GM10248 (cell line): Measurements from ENCODE around the gene LRRC51.

Experiments used
- CTCF ChIA-PET: fragments of 300-600 bp; sonication (Branson Sonifier 250); formaldehyde crosslinking; extraction: SDS; loops from one replicate; lab custom pipeline; 2021; ENCODE audit warnings: antibody characterized with exemption; lab: Yijun Ruan, JAX
- POLR2A ChIA-PET: fragments of 350-650 bp; sonication (Branson Sonifier 250); formaldehyde crosslinking; extraction: SDS; loops from one replicate; lab custom pipeline; 2020; ENCODE audit warnings: antibody characterized with exemption; lab: Yijun Ruan, JAX
- DNase-seq: peaks from one replicate; pipeline ENCODE4 v3.0.0; 2012; ENCODE audit errors: extremely low spot score
- CTCF ChIP-seq: IDR thresholded peaks from 2 replicates; pipeline ENCODE4 v1.5.1; 2012; ENCODE audit warnings: mild to moderate bottlenecking, low read depth; ENCODE audit errors: extremely low read depth, missing control alignments, control extremely low read depth

Gene LRRC51

DNA sequence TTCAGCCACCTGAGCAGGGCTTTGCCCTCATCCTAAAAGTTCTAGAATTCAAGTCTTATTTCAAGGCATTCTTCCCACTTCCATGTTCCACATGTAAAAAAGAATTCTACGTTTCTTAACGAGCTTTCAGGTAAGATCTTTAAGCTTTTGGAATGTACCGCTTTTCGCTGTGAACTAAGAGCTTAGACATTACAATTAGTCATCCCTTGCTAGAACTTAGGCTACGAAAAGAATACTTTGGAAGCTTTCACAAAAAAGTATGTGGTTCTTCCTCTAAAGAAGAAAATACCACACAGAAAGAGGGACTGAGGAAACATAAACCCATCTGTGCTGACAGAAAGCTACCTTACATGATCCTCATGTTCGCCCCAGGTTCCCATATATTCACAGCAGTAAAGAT lies 2.2 kb upstream of the LRRC51 start:
- TF ChIP-seq CTCF: no peak
- ChIA-PET POLR2A (no interaction called here), CTCF (interaction anchor here (0.7 to 2.0 kb wide), 10 partner anchors 10 to 102 kb away, joined by 3 to 14 read pairs (median 3); no protein-coding TSS in a partner anchor)
- DNase-seq: no peak

DNA sequence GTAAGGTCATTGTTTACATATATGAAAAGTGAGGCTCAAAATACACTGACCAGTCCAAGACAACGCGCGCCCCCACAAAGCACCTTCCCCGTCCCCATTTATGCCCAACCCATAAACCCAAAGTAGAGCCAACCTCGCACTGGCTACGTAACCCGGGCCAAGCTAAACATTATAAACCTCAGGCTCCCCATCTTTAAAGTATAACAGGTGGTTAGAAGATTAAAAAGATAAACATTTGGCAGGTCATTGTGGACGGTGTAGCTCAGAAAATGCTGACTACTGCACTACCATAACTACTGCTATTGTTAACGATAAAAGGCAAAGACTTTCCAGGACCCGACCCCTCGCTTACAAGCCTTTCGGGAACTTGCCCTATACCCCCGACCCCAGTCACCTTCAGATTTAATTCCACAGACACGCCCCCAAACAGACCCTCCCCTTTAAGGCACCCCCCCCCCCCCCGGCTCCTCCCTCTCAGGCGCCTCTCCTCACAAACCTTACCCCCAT lies 778 bp upstream of the LRRC51 start:
- no peak for TF ChIP-seq CTCF
- DNase-seq: no peak
- CTCF ChIA-PET: no interaction called here
- POLR2A ChIA-PET: no interaction called here

DNA sequence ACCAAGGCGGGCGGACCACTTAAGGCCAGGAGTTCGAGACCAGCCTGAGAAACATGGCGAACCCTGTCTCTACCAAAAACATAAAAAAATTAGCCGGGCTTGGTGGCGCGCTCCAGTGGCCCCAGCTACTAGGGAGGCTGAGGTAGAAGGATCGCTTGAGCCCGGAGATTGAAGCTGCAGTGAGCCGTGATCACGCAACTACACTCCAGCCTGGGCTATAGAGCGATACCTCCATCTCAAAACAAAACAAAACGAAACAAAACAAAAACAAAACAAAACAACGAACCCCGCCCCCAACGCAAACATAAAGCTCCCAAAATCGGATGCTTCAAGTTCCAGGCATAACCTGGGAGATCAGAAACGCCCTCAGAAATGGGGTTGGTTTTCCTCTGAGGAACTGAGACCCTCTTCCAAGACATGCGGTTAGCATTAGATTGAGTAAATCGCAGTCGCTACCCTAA lies 564 bp downstream of the LRRC51 start:
- ChIA-PET CTCF (interaction anchor here (1.1 to 2.3 kb wide), 8 partner anchors 9 to 104 kb away, joined by 3 to 35 read pairs (median 5); no protein-coding TSS in a partner anchor), POLR2A (interaction anchor here (0.5 kb wide), 1 partner anchor 21 kb away, joined by 3 read pairs; no protein-coding TSS in a partner anchor)
- no peak for TF ChIP-seq CTCF
- DNase-seq: no peak

- no peak for DNase-seq
- no peak for TF ChIP-seq CTCF
- POLR2A ChIA-PET: interaction anchor here (0.5 to 0.7 kb wide), 2 partner anchors 19 to 22 kb away, joined by 3 read pairs; no protein-coding TSS in a partner anchor
- CTCF ChIA-PET: interaction anchor here (0.8 to 2.3 kb wide), 12 partner anchors 9 to 349 kb away, joined by 3 to 35 read pairs (median 4); no protein-coding TSS in a partner anchor
Observed at GRCh38 chr11:72081821-72082453, 1.3 kb downstream of the LRRC51 start.

DNA sequence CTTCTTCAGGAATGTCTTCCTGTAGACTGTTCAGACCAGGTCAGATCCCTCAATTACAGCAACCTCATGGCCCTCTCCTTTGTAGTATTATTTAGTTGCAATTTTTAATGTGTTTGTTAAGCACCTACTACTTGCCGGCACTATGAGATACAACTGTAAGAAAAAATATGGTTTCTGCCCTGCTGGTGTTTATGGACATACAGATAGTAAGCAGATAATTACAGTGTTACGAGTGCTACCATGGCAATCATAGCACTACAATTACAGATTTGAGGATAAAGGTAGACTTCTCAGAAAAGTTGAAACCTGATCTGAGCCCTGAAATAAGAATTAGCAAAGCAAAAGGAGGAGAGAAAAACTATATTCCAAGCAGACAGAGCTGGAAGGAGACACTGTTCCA lies 2.8 kb downstream of the LRRC51 start:
- DNase-seq: no peak
- ChIA-PET POLR2A (no interaction called here), CTCF (interaction anchor here (0.9 to 4.8 kb wide), 2 partner anchors 15 to 58 kb away, joined by 3 to 52 read pairs; no protein-coding TSS in a partner anchor)
- TF ChIP-seq CTCF: no peak

DNA sequence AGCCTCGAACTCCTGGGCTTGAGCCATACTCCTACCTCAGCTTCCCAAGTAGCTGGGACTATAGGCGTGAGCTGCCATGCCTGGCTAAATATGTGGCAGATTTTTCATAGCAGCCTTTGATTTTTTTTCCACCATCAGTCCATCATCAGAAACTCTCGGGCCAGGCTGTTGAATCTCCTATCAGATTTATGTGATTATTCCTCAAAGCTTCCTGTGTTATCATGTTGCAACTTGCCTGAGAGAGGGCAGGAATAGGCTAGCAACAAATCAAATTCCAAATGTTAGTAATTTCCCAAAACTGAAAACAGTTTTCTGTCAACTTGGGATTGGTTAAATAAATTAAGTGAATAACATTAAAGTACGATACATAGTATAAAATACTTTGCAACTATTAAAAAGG lies 3.4 kb downstream of the LRRC51 start:
- ChIA-PET POLR2A (interaction anchor here (0.7 kb wide), 1 partner anchor 58 kb away, joined by 3 read pairs; no protein-coding TSS in a partner anchor), CTCF (interaction anchor here (0.9 to 4.8 kb wide), 5 partner anchors 14 to 69 kb away, joined by 3 to 52 read pairs (median 6); no protein-coding TSS in a partner anchor)

More for the DNA sequence above, 3.4 kb downstream of the LRRC51 start:
- DNase-seq: no peak
- no peak for TF ChIP-seq CTCF
